Suprapubic skin (tissue), 4 donors: ENCODE data around the gene NRDE2.

Experiments
- CTCF ChIP-seq, 2 donors: fragments of 200-600 bp in 1 of 2; fragments of 450-650 bp in 1 of 2; sonication (generic) in 1 of 2; IDR thresholded peaks; one replicate each; pipeline ENCODE4 v1.5.1; 2016 to 2019; ENCODE audit warnings: antibody characterized with exemption in 2 of 2, mild to moderate bottlenecking in 1 of 2, moderate library complexity in 1 of 2
- EP300 ChIP-seq: sonication (generic); formaldehyde crosslinking; IDR thresholded peaks from one replicate; pipeline ENCODE4 v1.6.1; 2017; ENCODE audit warnings: antibody characterized with exemption
- POLR2A ChIP-seq, 2 donors: fragments of 450-650 bp; IDR thresholded peaks; one replicate each; pipeline ENCODE4 v1.6.1; 2017; ENCODE audit warnings: antibody characterized with exemption in 2 of 2, mild to moderate bottlenecking in 2 of 2, moderate library complexity in 2 of 2
- POLR2AphosphoS5 ChIP-seq, 3 donors: sonication (generic); formaldehyde crosslinking; IDR thresholded peaks; one replicate each; pipeline ENCODE4 v1.6.1; 2017; ENCODE audit warnings: antibody characterized with exemption in 3 of 3

GRCh38 chr14:90361865-90362557 lies 30.3 kb upstream of the NRDE2 start:
- no peak for TF ChIP-seq POLR2A (IDR thresholded peaks at IDR 0.05)
- TF ChIP-seq EP300, result no peak
- TF ChIP-seq CTCF (IDR thresholded peaks at IDR 0.05), result no peak
- TF ChIP-seq POLR2AphosphoS5 (IDR thresholded peaks at IDR 0.05), result no peak
